Umbilical cord (tissue), 2 donors: ENCODE results near the gene TMPRSS11E. TPM values are rescaled to one million over a fixed set of nuclear protein-coding genes. Genes with fewer than 3 reads are reported as not detected.
"Not testable (repeated sequence)": the region's sequence is repeated elsewhere in the genome, so short reads cannot be mapped to it uniquely, and the experiment has no call there.

ENCODE experiments used
- DNase-seq: peaks from one replicate; pipeline ENCODE4 v3.0.0-alpha.2; 2015; ENCODE audit warnings: low spot score
- total RNA-seq: library from RNA; depleted of rRNA; stranded (reverse); fragments of >200 nt; gene quantifications from one replicate; pipeline ENCODE4 v1.2.3, GENCODE V29; 2014; ENCODE audit warnings: low replicate concordance; ENCODE audit not compliant: insufficient read depth

TMPRSS11E gene
- total RNA-seq, 1 donor from 2014 or later = 5.8 TPM

GRCh38 chr4:68461790-68462189 is 14.5 kb downstream of the TMPRSS11E start:
- DNase-seq = no peak

GRCh38 chr4:68462691-68463090 is 15.4 kb downstream of the TMPRSS11E start:
- no peak for DNase-seq

GRCh38 chr4:68463796-68464195 is 16.5 kb downstream of the TMPRSS11E start:
- DNase-seq = no peak

GRCh38 chr4:68465058-68465457 is 17.8 kb downstream of the TMPRSS11E start:
- DNase-seq = no peak

GRCh38 chr4:68466185-68466584 is 18.9 kb downstream of the TMPRSS11E start:
- no peak for DNase-seq

GRCh38 chr4:68466751-68467150 is 19.5 kb downstream of the TMPRSS11E start:
- no peak for DNase-seq

- DNase-seq = no peak
These were observed 22.2 kb downstream of the TMPRSS11E start for GRCh38 chr4:68469482-68469881.

- no peak for DNase-seq
These were observed 28.9 kb downstream of the TMPRSS11E start for GRCh38 chr4:68476191-68476590.

GRCh38 chr4:68489338-68489737 is 42.1 kb downstream of the TMPRSS11E start:
- no peak for DNase-seq

- no peak for DNase-seq
These were observed 43.7 kb downstream of the TMPRSS11E start for GRCh38 chr4:68490826-68491457.

GRCh38 chr4:68494688-68495087 is 47.4 kb downstream of the TMPRSS11E start:
- no peak for DNase-seq

GRCh38 chr4:68498413-68499007 is 51.2 kb downstream of the TMPRSS11E start:
- DNase-seq = peak; percentile 75

GRCh38 chr4:68499021-68499420 is 51.8 kb downstream of the TMPRSS11E start:
- no peak for DNase-seq

- DNase-seq = not testable (repeated sequence)
These were observed 56.2 kb downstream of the TMPRSS11E start for GRCh38 chr4:68503462-68503861.

- not testable (repeated sequence) for DNase-seq
These were observed 57.6 kb downstream of the TMPRSS11E start for GRCh38 chr4:68504836-68505235.

- DNase-seq = not testable (repeated sequence)
These were observed 58.2 kb downstream of the TMPRSS11E start for GRCh38 chr4:68505452-68505851.

- DNase-seq = no peak
These were observed 71.6 kb downstream of the TMPRSS11E start for GRCh38 chr4:68518889-68519288.

GRCh38 chr4:68520985-68521384 is 73.7 kb downstream of the TMPRSS11E start:
- no peak for DNase-seq

- not testable (repeated sequence) for DNase-seq
These were observed 75.0 kb downstream of the TMPRSS11E start for GRCh38 chr4:68522232-68522631.

- DNase-seq = no peak
These were observed 88.7 kb downstream of the TMPRSS11E start for GRCh38 chr4:68535974-68536373.

- DNase-seq = no peak
These were observed 89.1 kb downstream of the TMPRSS11E start for GRCh38 chr4:68536375-68536774.

GRCh38 chr4:68542742-68543141 is 95.5 kb downstream of the TMPRSS11E start:
- DNase-seq = not testable (repeated sequence)
